Parathyroid adenoma (tissue), 2 donors: Measurements from ENCODE around the gene NKAIN4.

Source experiments
- H2AFZ ChIP-seq: fragments of 300-600 bp; sonication (generic); one replicate; pipeline ENCODE4 v1.7.0; 2017; ENCODE audit warnings: antibody characterized with exemption, mild to moderate bottlenecking
- H3K27ac ChIP-seq: fragments of 300-600 bp; sonication (generic); one replicate; pipeline ENCODE4 v1.7.0; 2017
- H3K27me3 ChIP-seq: fragments of 300-600 bp; sonication (generic); one replicate; pipeline ENCODE4 v1.7.0; 2017; ENCODE audit warnings: low read length; ENCODE audit not compliant: control insufficient read depth, insufficient read depth
- H3K36me3 ChIP-seq: fragments of 300-600 bp; sonication (generic); one replicate; pipeline ENCODE4 v1.7.0; 2017; ENCODE audit warnings: low read length; ENCODE audit not compliant: control insufficient read depth, insufficient read depth
- H3K4me1 ChIP-seq: fragments of 300-600 bp; sonication (generic); one replicate; pipeline ENCODE4 v1.7.0; 2017; ENCODE audit warnings: control low read depth
- H3K4me2 ChIP-seq: fragments of 300-600 bp; sonication (generic); one replicate; pipeline ENCODE4 v1.7.0; 2017; ENCODE audit warnings: low read length
- H3K4me3 ChIP-seq: fragments of 300-600 bp; sonication (generic); one replicate; pipeline ENCODE4 v1.7.0; 2017; ENCODE audit warnings: low read depth, low read length
- H3K79me2 ChIP-seq: fragments of 300-600 bp; sonication (generic); one replicate; pipeline ENCODE4 v1.7.0; 2017; ENCODE audit warnings: control low read depth
- H3K9ac ChIP-seq: fragments of 300-600 bp; sonication (generic); one replicate; pipeline ENCODE4 v1.7.0; 2017; ENCODE audit warnings: mild to moderate bottlenecking
- H3K9me3 ChIP-seq: fragments of 300-600 bp; sonication (generic); one replicate; pipeline ENCODE4 v1.7.0; 2017; ENCODE audit warnings: low read length; ENCODE audit not compliant: control insufficient read depth
- CTCF ChIP-seq: fragments of 300-600 bp; sonication (generic); IDR thresholded peaks from one replicate; pipeline ENCODE4 v1.7.0; 2017; ENCODE audit warnings: antibody characterized with exemption, mild to moderate bottlenecking
- donor health status: primary hyperparathyroidism.

Gene NKAIN4

GRCh38 chr20:63265891-63266515 is 11.7 kb upstream of the NKAIN4 start:
- H3K4me3 ChIP-seq = no peak overlapping the region
- no peak overlapping the region for H3K9ac ChIP-seq
- no peak overlapping the region for H3K27ac ChIP-seq
- H2AFZ ChIP-seq = no peak overlapping the region
- H3K9me3 ChIP-seq = no peaks in the 10 kb centered on the region
- H3K4me1 ChIP-seq = no peaks in the 10 kb centered on the region
- no peak overlapping the region for H3K4me2 ChIP-seq
- no peaks in the 10 kb centered on the region for H3K36me3 ChIP-seq
- no peaks in the 10 kb centered on the region for H3K27me3 ChIP-seq
- TF ChIP-seq CTCF = no peak
- no peaks in the 10 kb centered on the region for H3K79me2 ChIP-seq

- no peaks in the 10 kb centered on the region for H3K9me3 ChIP-seq
- H3K4me3 ChIP-seq = no peak overlapping the region
- no peak overlapping the region for H2AFZ ChIP-seq
- H3K36me3 ChIP-seq = no peaks in the 10 kb centered on the region
- H3K4me2 ChIP-seq = no peak overlapping the region
- no peaks in the 10 kb centered on the region for H3K79me2 ChIP-seq
- H3K4me1 ChIP-seq = no peaks in the 10 kb centered on the region
- H3K27ac ChIP-seq = no peak overlapping the region
- no peak overlapping the region for H3K9ac ChIP-seq
- TF ChIP-seq CTCF = no peak
- no peaks in the 10 kb centered on the region for H3K27me3 ChIP-seq
Measured at GRCh38 chr20:63264519-63264918, 10.3 kb upstream of the NKAIN4 start.

GRCh38 chr20:63264000-63264399 is 9.7 kb upstream of the NKAIN4 start:
- Histone ChIP-seq H3K9me3 (no peaks in the 10 kb centered on the region), H2AFZ (no peak overlapping the region), H3K79me2 (no peaks in the 10 kb centered on the region), H3K27me3 (no peaks in the 10 kb centered on the region), H3K4me1 (no peaks in the 10 kb centered on the region), H3K9ac (no peak overlapping the region), H3K27ac (no peak overlapping the region), H3K4me3 (no peak overlapping the region), H3K4me2 (no peak overlapping the region), H3K36me3 (no peaks in the 10 kb centered on the region)
- TF ChIP-seq CTCF = no peak

GRCh38 chr20:63262836-63263235 is 8.6 kb upstream of the NKAIN4 start:
- Histone ChIP-seq H3K36me3 (no peaks in the 10 kb centered on the region), H3K27me3 (no peaks in the 10 kb centered on the region), H3K79me2 (no peaks in the 10 kb centered on the region), H3K4me3 (no peak overlapping the region), H3K4me2 (no peak overlapping the region), H3K27ac (no peak overlapping the region), H2AFZ (no peak overlapping the region), H3K9me3 (no peaks in the 10 kb centered on the region), H3K4me1 (no peaks in the 10 kb centered on the region), H3K9ac (no peak overlapping the region)
- no peak for TF ChIP-seq CTCF

GRCh38 chr20:63261795-63262528 is 7.7 kb upstream of the NKAIN4 start:
- TF ChIP-seq CTCF = no peak
- Histone ChIP-seq H3K9ac (no peak overlapping the region), H3K4me3 (no peak overlapping the region)

More at GRCh38 chr20:63261795-63262528, 7.7 kb upstream of the NKAIN4 start:
- no peak overlapping the region for H3K4me2 ChIP-seq
- H3K27me3 ChIP-seq = no peaks in the 10 kb centered on the region
- H3K9me3 ChIP-seq = no peaks in the 10 kb centered on the region
- no peaks in the 10 kb centered on the region for H3K4me1 ChIP-seq
- H3K27ac ChIP-seq = no peak overlapping the region
- no peaks in the 10 kb centered on the region for H3K36me3 ChIP-seq
- no peak overlapping the region for H2AFZ ChIP-seq
- H3K79me2 ChIP-seq = no peaks in the 10 kb centered on the region
